Effector CD4-positive, alpha-beta T cell (primary cell): Measurements from ENCODE around the gene CCK.

Source experiments
- DNase-seq: peaks from one replicate; pipeline ENCODE4 v3.0.0-alpha.2; 2020

The CCK gene

GRCh38 chr3:42224658-42225421 lies 41.1 kb downstream of the CCK start:
- DNase-seq, result no peak

GRCh38 chr3:42224178-42224577 lies 41.8 kb downstream of the CCK start:
- no peak for DNase-seq

DNA sequence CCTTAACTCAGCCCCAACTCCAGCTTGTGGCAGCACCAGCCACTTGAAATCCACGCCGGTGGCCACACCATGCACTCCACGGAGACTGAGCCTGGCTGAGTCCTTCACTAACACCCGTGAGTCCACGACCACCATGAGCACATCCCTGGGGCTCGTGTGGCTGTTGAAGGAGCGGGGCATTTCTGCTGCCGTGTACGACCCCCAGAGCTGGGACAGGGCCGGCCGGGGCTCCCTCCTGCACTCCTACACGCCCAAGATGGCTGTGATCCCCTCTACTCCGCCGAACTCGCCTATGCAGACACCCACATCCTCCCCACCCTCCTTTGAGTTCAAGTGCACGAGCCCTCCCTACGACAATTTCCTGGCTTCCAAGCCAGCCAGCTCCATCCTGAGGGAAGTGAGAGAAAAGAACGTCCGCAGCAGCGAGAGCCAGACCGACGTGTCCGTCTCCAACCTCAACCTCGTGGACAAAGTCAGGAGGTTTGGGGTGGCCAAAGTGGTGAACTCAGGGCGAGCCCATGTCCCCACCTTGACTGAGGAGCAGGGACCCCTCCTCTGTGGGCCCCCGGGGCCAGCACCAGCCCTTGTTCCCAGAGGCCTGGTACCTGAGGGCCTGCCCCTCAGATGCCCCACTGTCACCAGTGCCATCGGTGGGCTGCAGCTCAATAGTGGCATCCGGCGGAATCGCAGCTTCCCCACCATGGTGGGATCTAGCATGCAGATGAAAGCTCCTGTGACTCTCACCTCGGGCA lies 42.9 kb downstream of the CCK start:
- no peak for DNase-seq

DNA sequence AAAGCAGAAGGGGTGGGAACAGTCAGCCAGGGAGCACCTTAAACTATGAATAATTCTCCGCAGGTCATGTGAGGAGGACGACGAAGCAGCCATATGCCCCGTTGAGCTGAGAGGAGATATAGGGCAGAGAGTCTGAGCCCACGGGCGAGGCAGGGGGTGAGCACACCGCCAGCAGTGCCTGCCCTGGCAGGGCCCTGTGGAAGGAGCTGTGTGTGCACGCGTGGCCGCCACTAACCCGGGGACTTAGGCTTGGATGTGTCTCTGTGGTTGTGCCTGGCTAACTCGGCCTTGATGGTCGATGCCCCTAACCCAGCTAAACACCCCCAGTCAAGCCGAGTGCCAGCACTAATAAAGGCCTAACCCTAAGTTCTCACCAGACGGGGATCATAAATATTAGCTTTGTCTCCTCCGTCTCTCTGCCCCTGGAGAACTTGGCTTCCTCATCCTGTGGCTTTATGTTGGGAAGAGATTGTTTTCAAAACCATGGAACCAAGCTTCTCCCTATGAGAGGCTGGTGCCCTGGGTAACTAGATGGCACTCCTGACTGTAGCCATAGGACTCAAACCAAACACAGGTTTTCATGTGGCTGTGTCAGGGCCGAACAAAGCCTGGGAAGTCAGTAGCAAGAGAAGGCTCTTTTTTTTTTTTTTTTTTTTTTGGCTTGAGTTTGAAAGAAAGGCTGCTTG lies 45.4 kb downstream of the CCK start:
- DNase-seq, result no peak

- no peak for DNase-seq
These were observed 49.1 kb downstream of the CCK start for GRCh38 chr3:42216931-42217333.

DNA sequence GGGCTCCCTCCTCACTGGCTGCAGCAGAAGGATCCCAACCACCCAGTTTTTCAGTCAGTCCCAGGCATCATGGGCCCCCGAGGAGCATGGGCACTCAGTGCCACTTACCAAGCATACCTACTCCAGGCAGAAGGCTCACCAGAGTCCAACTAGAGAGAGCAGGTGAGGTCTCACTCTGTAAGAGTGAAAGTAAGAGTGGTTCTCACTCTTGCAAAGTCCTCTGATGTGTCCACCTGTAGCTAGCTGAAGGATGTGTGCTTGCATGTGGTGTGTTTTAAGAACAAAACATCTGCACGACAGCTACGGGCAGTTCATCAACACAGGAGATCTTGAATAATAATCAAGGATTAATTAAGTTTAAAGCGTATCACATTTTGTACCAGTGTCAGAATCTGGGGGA lies 49.7 kb downstream of the CCK start:
- DNase-seq, result no peak

- DNase-seq, result no peak
These were observed 51.3 kb downstream of the CCK start for GRCh38 chr3:42214565-42215283.

DNA sequence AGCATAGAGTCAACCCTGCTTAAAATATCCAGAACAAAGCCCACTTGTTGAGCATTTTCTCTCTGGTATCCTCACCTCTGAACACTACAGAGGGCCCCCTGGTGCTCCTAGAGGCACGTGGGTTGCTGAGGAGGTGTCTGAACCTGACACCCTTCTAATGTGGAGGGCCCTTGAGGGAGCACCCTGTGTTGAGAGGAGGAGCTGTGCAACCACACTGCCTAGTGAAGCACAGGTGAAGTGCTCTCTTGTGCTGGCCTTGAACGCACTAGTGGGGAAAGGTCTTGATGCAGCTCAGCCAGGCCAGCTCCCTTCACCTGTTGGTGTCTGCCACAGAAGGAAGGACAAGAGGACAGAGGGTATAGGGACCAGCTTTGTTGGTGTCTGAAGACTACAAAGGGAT lies 51.9 kb downstream of the CCK start:
- no peak for DNase-seq

GRCh38 chr3:42213417-42213816 lies 52.6 kb downstream of the CCK start:
- DNase-seq, result no peak

- no peak for DNase-seq
These were observed 55.3 kb downstream of the CCK start for GRCh38 chr3:42210726-42211125.

GRCh38 chr3:42209917-42210316 lies 56.1 kb downstream of the CCK start:
- DNase-seq, result no peak
